Stomach (tissue), 9 donors: ENCODE measurements around the gene TEX26. TPM values are rescaled to one million over a fixed set of nuclear protein-coding genes. Genes with fewer than 3 reads are reported as not detected.

Source experiments
- DNase-seq, 2 donors: peaks; one replicate each; pipeline versions ENCODE4 v3.0.0 to v3.0.0-alpha.2; 2013 to 2019
- H3K27ac ChIP-seq, 5 donors: fragments of 200-600 bp in 4 of 5; sonication (generic) in 4 of 5; one replicate each; pipeline ENCODE4 v1.5.1; 2013 to 2019; ENCODE audit warnings: mild to moderate bottlenecking in 1 of 5, moderate library complexity in 1 of 5
- H3K27me3 ChIP-seq, 3 donors: fragments of 200-600 bp; sonication (generic); one replicate each; pipeline ENCODE4 v1.5.1; 2017 to 2019; ENCODE audit warnings: mixed run types in 1 of 3
- H3K36me3 ChIP-seq, 4 donors: fragments of 200-600 bp; sonication (generic); 1 replicate in 3 of 4; 2 replicates in 1 of 4; pipeline ENCODE4 v1.5.1; 2016 to 2019
- H3K4me1 ChIP-seq, 4 donors: fragments of 200-600 bp; sonication (generic); one replicate each; pipeline ENCODE4 v1.5.1; 2016 to 2019
- H3K4me3 ChIP-seq, 4 donors: fragments of 200-600 bp; sonication (generic) in 3 of 4; one replicate each; pipeline ENCODE4 v1.5.1; 2016 to 2019; ENCODE audit warnings: mild to moderate bottlenecking in 1 of 4
- H3K9me3 ChIP-seq, 4 donors: fragments of 200-600 bp; sonication (generic); one replicate each; pipeline ENCODE4 v1.5.1; 2016 to 2019
- CTCF ChIP-seq, 7 experiments: fragments of 450-650 bp in 4 of 7; fragments of 200-600 bp in 3 of 7; sonication (generic) in 3 of 7; IDR thresholded peaks; one replicate each; pipeline ENCODE4 v1.5.1; 2016 to 2019; ENCODE audit warnings: antibody characterized with exemption in 7 of 7, control low read depth in 2 of 7, mild to moderate bottlenecking in 1 of 7
- EP300 ChIP-seq: sonication (generic); formaldehyde crosslinking; IDR thresholded peaks from one replicate; pipeline ENCODE4 v1.6.1; 2017; ENCODE audit warnings: antibody characterized with exemption
- POLR2A ChIP-seq, 4 donors: fragments of 450-650 bp; IDR thresholded peaks; one replicate each; pipeline ENCODE4 v1.6.1; 2016; ENCODE audit warnings: antibody characterized with exemption in 4 of 4, control low read depth in 2 of 4, mild to moderate bottlenecking in 1 of 4, moderate library complexity in 1 of 4
- POLR2AphosphoS5 ChIP-seq, 3 donors: sonication (generic); formaldehyde crosslinking; IDR thresholded peaks; one replicate each; pipeline ENCODE4 v1.6.1; 2016; ENCODE audit warnings: antibody characterized with exemption in 3 of 3
- WGBS, 5 donors: extraction: QIAGEN DNeasy Blood & Tissue Kit in 3 of 5; methylation state at CpG; one replicate each; pipeline versions ENCODE4 v1.1.5 to v1.1.7; 2013 to 2018; 5-methylcytosine and 5-hydroxymethylcytosine counted together
- intact Hi-C: fragments of 100-400 bp; cut with DNase I; formaldehyde crosslinking; loops from one replicate; pipeline ENCODE4 v1.15.1; 2023; ENCODE audit warnings: low total_unique reads
- polyA plus RNA-seq, 3 donors: library from polyadenylated mRNA; stranded (reverse); fragments of 200-250 nt; gene quantifications; one replicate each; pipeline ENCODE4 v1.2.3, GENCODE V29; 2013
- total RNA-seq, 5 donors: library from RNA; depleted of rRNA; stranded (reverse); fragments of >200 nt; gene quantifications; one replicate each; pipeline versions ENCODE4 v1.1.0 to v1.2.3, GENCODE V29; 2014 to 2016
- donor health status: healthy with polysubstance abuse.
- donor health status: Bipolar disorder and iron deficiency.
- donor health status: healthy.

Gene TEX26
- total and polyA plus RNA-seq, 8 donors, result 0.50 TPM; not detected in 7

GRCh38 chr13:30892966-30893365 lies 39.5 kb upstream of the TEX26 start:
- H3K9me3 ChIP-seq, result peaks cover 0 to 7% (median 2%) of the 10 kb centered on the region in 4 donors
- no peaks in the 10 kb centered on the region for H3K36me3 ChIP-seq
- H3K4me3 ChIP-seq, result no peak overlapping the region
- WGBS, 5 donors, result 31 to 42% (median 37%) methylated on average over 6 of the region's 6 CpGs
- intact Hi-C loops, result no loop called here
- peak in 1 of 2 donors; percentile 52 for DNase-seq
- H3K4me1 ChIP-seq, result no peaks in the 10 kb centered on the region
- TF ChIP-seq POLR2AphosphoS5 (IDR thresholded peaks at IDR 0.05), result no peak
- TF ChIP-seq CTCF (IDR thresholded peaks at IDR 0.05), result no peak
- no peak for TF ChIP-seq EP300
- no peak for TF ChIP-seq POLR2A (IDR thresholded peaks at IDR 0.05)
- H3K27me3 ChIP-seq, result no peaks in the 10 kb centered on the region
- H3K27ac ChIP-seq, result no peak overlapping the region

- Histone ChIP-seq H3K27me3 (peaks cover 0 to 5% (median 0%) of the 10 kb centered on the region in 3 donors), H3K36me3 (no peaks in the 10 kb centered on the region), H3K9me3 (no peaks in the 10 kb centered on the region), H3K27ac (peak overlapping the region in 4 of 5 donors; percentile 22 to 62 (median 58)), H3K4me3 (no peak overlapping the region), H3K4me1 (no peaks in the 10 kb centered on the region)
- WGBS, 5 donors, result 51 to 71% (median 65%) methylated on average over 4 of the region's 4 CpGs
- TF ChIP-seq EP300, result peak; percentile 48
- TF ChIP-seq POLR2A (IDR thresholded peaks at IDR 0.05), result no peak
- no peak for TF ChIP-seq CTCF (IDR thresholded peaks at IDR 0.05)
- peak; percentile 28 to 57 (median 35) for TF ChIP-seq POLR2AphosphoS5 (IDR thresholded peaks at IDR 0.05)
- DNase-seq, result peak in 1 of 2 donors; percentile 75
- intact Hi-C loops, result no loop called here
Observed at GRCh38 chr13:30895773-30896172, 36.7 kb upstream of the TEX26 start.

GRCh38 chr13:30898070-30898469 lies 34.4 kb upstream of the TEX26 start:
- no peak for DNase-seq
- intact Hi-C loops, result no loop called here
- TF ChIP-seq CTCF (IDR thresholded peaks at IDR 0.05) (no peak), POLR2AphosphoS5 (IDR thresholded peaks at IDR 0.05) (no peak), EP300 (no peak), POLR2A (IDR thresholded peaks at IDR 0.05) (no peak)
- no peaks in the 10 kb centered on the region for H3K4me1 ChIP-seq
- H3K9me3 ChIP-seq, result no peaks in the 10 kb centered on the region
- H3K36me3 ChIP-seq, result no peaks in the 10 kb centered on the region
- H3K4me3 ChIP-seq, result no peak overlapping the region
- H3K27me3 ChIP-seq, result peaks cover 0 to 8% (median 0%) of the 10 kb centered on the region in 3 donors
- peak overlapping the region in 3 of 5 donors; percentile 24 to 64 (median 46) for H3K27ac ChIP-seq

GRCh38 chr13:30898678-30899241 lies 33.7 kb upstream of the TEX26 start:
- TF ChIP-seq POLR2AphosphoS5 (IDR thresholded peaks at IDR 0.05) (peak; percentile 22 to 61 (median 39)), EP300 (peak; percentile 66), POLR2A (IDR thresholded peaks at IDR 0.05) (no peak), CTCF (IDR thresholded peaks at IDR 0.05) (no peak)

More at GRCh38 chr13:30898678-30899241, 33.7 kb upstream of the TEX26 start:
- 58 to 66% (median 60%) methylated on average over 7 of the region's 7 CpGs for WGBS, 5 donors
- no peaks in the 10 kb centered on the region for H3K4me1 ChIP-seq
- no peak overlapping the region for H3K4me3 ChIP-seq
- no peaks in the 10 kb centered on the region for H3K36me3 ChIP-seq
- peak in 1 of 2 donors; percentile 77 for DNase-seq
- intact Hi-C loops, result no loop called here
- H3K27ac ChIP-seq, result peak overlapping the region in 4 of 5 donors; percentile 24 to 64 (median 60)
- peaks cover 0 to 13% (median 0%) of the 10 kb centered on the region in 3 donors for H3K27me3 ChIP-seq
- no peaks in the 10 kb centered on the region for H3K9me3 ChIP-seq
